ENCODE measurements around the gene NUP93. TPM values are rescaled to one million over a fixed set of nuclear protein-coding genes. Genes with fewer than 3 reads are reported as not detected.
A peak's percentile ranks its signal among the peaks of the same experiment; 100 is the strongest.

The NUP93 gene
- total RNA-seq, 1 donor from 2014 or later, result 92.9 TPM

DNA sequence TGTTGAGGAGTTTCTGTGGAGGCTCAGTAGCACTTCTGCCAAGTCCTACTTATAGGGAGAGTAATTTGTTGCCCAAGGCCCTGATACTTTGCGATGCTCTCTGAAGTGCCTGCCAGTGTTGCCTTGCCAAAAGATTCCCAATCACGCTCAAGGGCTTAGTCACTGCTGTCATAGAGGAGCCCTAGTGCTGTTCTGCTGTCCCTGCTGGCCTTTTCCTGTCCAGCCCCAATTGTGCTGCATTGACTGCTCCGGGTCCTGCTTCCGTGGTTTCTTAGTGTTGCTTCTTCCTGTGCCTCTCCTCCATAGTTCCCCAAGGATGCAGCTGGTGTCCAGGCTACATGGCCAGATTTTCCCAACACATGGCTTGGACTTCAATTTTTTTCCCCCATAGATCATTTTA, 13.9 kb downstream of the NUP93 start:
- no peak for TF ChIP-seq CTCF (IDR thresholded peaks at IDR 0.05; ENCODE audit: unreplicated experiment)

DNA sequence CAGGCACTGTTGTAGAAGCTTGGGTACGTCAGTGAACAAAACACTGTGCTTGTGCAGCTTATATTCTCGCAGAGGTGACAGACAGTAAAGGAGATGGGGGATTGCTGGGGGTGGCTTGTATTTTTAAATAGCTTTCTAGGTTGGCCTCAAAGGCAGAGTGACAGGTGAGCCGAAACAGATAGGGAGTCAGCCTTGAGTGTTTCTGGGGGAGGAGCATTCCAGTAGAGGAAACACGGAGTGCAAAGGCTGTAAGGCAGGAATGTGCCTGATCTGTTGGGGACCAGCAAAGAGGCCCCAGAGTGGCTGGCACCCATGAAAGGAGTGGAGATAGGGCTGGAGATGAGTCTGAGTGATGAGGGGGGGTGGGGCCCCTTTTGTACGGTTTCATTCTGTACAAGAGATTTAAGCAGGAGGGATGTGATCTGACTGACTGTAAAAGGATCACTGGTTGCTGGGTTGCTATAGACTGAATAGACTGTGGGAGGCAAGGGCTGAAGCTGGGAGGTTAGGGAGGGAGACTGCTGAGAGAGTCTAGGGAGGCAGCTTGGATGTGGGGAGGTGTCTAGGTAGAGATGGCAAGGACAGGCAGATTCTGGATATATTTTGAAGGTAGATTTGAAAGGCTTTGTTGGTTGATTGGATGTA, 15.2 kb downstream of the NUP93 start:
- H3K9me3 Mint-ChIP-seq (ENCODE audit: unreplicated experiment), result no peaks in the 10 kb centered on the region
- peaks cover 12% of the 10 kb centered on the region for H3K36me3 Mint-ChIP-seq (ENCODE audit: low read depth, unreplicated experiment)
- no peak for DNase-seq (ENCODE audit: low spot score)
- no peak for TF ChIP-seq CTCF (IDR thresholded peaks at IDR 0.05; ENCODE audit: unreplicated experiment)
- peaks cover 22% of the 10 kb centered on the region for H3K4me1 Mint-ChIP-seq (ENCODE audit: unreplicated experiment)
- H3K27ac Mint-ChIP-seq (ENCODE audit: unreplicated experiment), result no peak overlapping the region
- H3K4me3 Mint-ChIP-seq (ENCODE audit: unreplicated experiment), result no peak overlapping the region
- H3K27me3 Mint-ChIP-seq (ENCODE audit: unreplicated experiment), result peaks cover 2% of the 10 kb centered on the region

More for the DNA sequence above, 13.9 kb downstream of the NUP93 start:
- Mint-ChIP-seq H3K36me3 (ENCODE audit: low read depth, unreplicated experiment) (peaks cover 7% of the 10 kb centered on the region), H3K4me3 (ENCODE audit: unreplicated experiment) (no peak overlapping the region), H3K9me3 (ENCODE audit: unreplicated experiment) (no peaks in the 10 kb centered on the region), H3K27me3 (ENCODE audit: unreplicated experiment) (peaks cover 2% of the 10 kb centered on the region), H3K4me1 (ENCODE audit: unreplicated experiment) (peaks cover 22% of the 10 kb centered on the region), H3K27ac (ENCODE audit: unreplicated experiment) (peak overlapping the region; percentile 52)
- peak; percentile 43 for DNase-seq (ENCODE audit: low spot score)

DNA sequence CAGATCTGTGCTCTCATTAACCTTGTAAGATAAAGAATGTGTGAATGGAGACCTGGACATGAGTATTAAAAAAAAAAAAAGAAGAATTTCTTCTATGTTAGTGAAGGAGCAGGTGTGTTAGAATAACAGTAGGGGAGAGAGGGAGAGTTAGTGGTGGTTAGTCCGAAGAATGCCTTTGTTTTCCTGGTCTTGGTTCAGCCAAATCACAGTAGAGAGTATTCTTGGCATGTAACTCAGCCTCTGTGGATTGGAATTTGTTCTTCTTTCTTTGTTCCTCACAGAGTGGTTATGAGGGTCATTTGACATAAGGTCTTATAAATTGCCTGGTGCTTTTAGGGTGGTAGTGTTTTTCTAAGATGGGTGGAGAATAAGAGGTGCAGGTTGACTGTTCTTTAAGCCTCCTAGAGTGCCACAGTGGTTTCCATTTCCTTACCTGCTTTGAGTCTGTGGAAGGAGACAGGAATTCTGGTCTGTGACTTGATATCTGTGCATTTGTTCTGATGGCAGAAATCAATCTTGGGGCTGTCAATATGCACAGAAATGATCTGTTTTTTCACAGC, 17.6 kb downstream of the NUP93 start:
- H3K4me1 Mint-ChIP-seq (ENCODE audit: unreplicated experiment), result peaks cover 19% of the 10 kb centered on the region
- peak overlapping the region; percentile 6 for H3K4me3 Mint-ChIP-seq (ENCODE audit: unreplicated experiment)
- H3K27me3 Mint-ChIP-seq (ENCODE audit: unreplicated experiment), result peaks cover 2% of the 10 kb centered on the region
- H3K9me3 Mint-ChIP-seq (ENCODE audit: unreplicated experiment), result no peaks in the 10 kb centered on the region
- no peak overlapping the region for H3K27ac Mint-ChIP-seq (ENCODE audit: unreplicated experiment)
- peaks cover 9% of the 10 kb centered on the region for H3K36me3 Mint-ChIP-seq (ENCODE audit: low read depth, unreplicated experiment)
- TF ChIP-seq CTCF (IDR thresholded peaks at IDR 0.05; ENCODE audit: unreplicated experiment), result no peak
- no peak for DNase-seq (ENCODE audit: low spot score)

DNA sequence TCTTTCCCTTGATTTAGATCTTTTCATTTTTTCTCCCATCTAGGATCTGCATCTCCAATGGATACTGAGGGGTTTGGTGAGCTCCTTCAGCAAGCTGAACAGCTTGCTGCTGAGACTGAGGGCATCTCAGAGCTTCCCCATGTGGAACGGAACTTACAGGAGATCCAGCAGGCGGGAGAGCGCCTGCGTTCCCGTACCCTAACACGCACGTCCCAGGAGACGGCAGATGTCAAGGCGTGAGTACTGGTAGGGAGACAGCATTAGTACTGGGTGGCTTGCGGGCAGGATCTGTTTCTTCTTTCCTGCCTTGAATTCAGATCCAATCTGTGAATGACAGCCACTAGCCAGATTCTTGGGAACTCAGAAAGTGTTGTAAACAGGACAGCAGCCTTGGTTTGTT, 18.3 kb downstream of the NUP93 start:
- H3K36me3 Mint-ChIP-seq (ENCODE audit: low read depth, unreplicated experiment), result peaks cover 14% of the 10 kb centered on the region
- no peak overlapping the region for H3K27ac Mint-ChIP-seq (ENCODE audit: unreplicated experiment)
- H3K9me3 Mint-ChIP-seq (ENCODE audit: unreplicated experiment), result no peaks in the 10 kb centered on the region
- no peak for TF ChIP-seq CTCF (IDR thresholded peaks at IDR 0.05; ENCODE audit: unreplicated experiment)
- peaks cover 2% of the 10 kb centered on the region for H3K27me3 Mint-ChIP-seq (ENCODE audit: unreplicated experiment)
- no peak for DNase-seq (ENCODE audit: low spot score)
- no peak overlapping the region for H3K4me3 Mint-ChIP-seq (ENCODE audit: unreplicated experiment)
- peaks cover 18% of the 10 kb centered on the region for H3K4me1 Mint-ChIP-seq (ENCODE audit: unreplicated experiment)

DNA sequence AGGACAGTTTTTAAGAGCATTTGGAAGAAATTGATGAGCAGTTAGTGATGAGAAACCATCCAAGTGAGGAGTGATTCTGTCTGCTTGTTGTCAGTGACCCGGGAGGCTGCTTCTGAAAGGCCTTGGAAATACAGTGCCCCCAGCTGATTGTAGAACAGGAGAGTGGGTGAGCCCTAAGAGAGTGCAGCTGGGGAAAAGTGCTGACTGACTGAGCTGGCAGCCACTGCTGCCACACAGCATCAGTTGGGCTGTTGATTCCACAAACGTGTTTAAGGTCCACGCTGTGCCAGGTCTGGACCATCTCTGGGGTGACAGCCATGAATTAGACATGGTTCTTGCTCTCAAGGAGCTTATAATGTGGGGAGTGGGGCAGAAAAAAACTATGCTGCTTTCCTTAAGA, 18.9 kb downstream of the NUP93 start:
- Mint-ChIP-seq H3K9me3 (ENCODE audit: unreplicated experiment) (peaks cover 4% of the 10 kb centered on the region), H3K27me3 (ENCODE audit: unreplicated experiment) (peaks cover 2% of the 10 kb centered on the region), H3K4me1 (ENCODE audit: unreplicated experiment) (peaks cover 11% of the 10 kb centered on the region), H3K27ac (ENCODE audit: unreplicated experiment) (no peak overlapping the region), H3K36me3 (ENCODE audit: low read depth, unreplicated experiment) (peaks cover 21% of the 10 kb centered on the region), H3K4me3 (ENCODE audit: unreplicated experiment) (no peak overlapping the region)
- DNase-seq (ENCODE audit: low spot score), result no peak
- TF ChIP-seq CTCF (IDR thresholded peaks at IDR 0.05; ENCODE audit: unreplicated experiment), result no peak
